Measurements from ENCODE around the gene DLEU7.

Gene DLEU7

GRCh38 chr13:50884265-50884664 lies 40.8 kb upstream of the DLEU7 start:
- in situ Hi-C loops (cut with HindIII; ENCODE audit: low sequenced_read_pairs) = no loop called here
- no peak overlapping the region for H3K4me3 ChIP-seq (ENCODE audit: low read depth, low read length)
- no peak for DNase-seq (ENCODE audit: low read depth)
- no peak for TF ChIP-seq CTCF (IDR thresholded peaks at IDR 0.05; ENCODE audit: low read depth, low read length, missing control alignments)

- in situ Hi-C loops (cut with HindIII; ENCODE audit: low sequenced_read_pairs) = no loop called here
- no peak for TF ChIP-seq CTCF (IDR thresholded peaks at IDR 0.05; ENCODE audit: low read depth, low read length, missing control alignments)
- H3K4me3 ChIP-seq (ENCODE audit: low read depth, low read length) = no peak overlapping the region
- DNase-seq (ENCODE audit: low read depth) = no peak
These were observed 40.2 kb upstream of the DLEU7 start for GRCh38 chr13:50883728-50884127.

- H3K4me3 ChIP-seq (ENCODE audit: low read depth, low read length) = no peak overlapping the region
- in situ Hi-C loops (cut with HindIII; ENCODE audit: low sequenced_read_pairs) = no loop called here
- no peak for TF ChIP-seq CTCF (IDR thresholded peaks at IDR 0.05; ENCODE audit: low read depth, low read length, missing control alignments)
- DNase-seq (ENCODE audit: low read depth) = no peak
These were observed 39.4 kb upstream of the DLEU7 start for GRCh38 chr13:50882816-50883435.

- TF ChIP-seq CTCF (IDR thresholded peaks at IDR 0.05; ENCODE audit: low read depth, low read length, missing control alignments) = no peak
- in situ Hi-C loops (cut with HindIII; ENCODE audit: low sequenced_read_pairs) = no loop called here
- no peak for DNase-seq (ENCODE audit: low read depth)
- H3K4me3 ChIP-seq (ENCODE audit: low read depth, low read length) = no peak overlapping the region
These were observed 30.5 kb upstream of the DLEU7 start for GRCh38 chr13:50873991-50874390.

- TF ChIP-seq CTCF (IDR thresholded peaks at IDR 0.05; ENCODE audit: low read depth, low read length, missing control alignments) = no peak
- H3K4me3 ChIP-seq (ENCODE audit: low read depth, low read length) = no peak overlapping the region
- DNase-seq (ENCODE audit: low read depth) = no peak
These were observed 30.0 kb upstream of the DLEU7 start for GRCh38 chr13:50873467-50873866.

GRCh38 chr13:50871405-50871804 lies 27.9 kb upstream of the DLEU7 start:
- no peak for DNase-seq (ENCODE audit: low read depth)
- no peak for TF ChIP-seq CTCF (IDR thresholded peaks at IDR 0.05; ENCODE audit: low read depth, low read length, missing control alignments)
- in situ Hi-C loops (cut with HindIII; ENCODE audit: low sequenced_read_pairs) = no loop called here
- no peak overlapping the region for H3K4me3 ChIP-seq (ENCODE audit: low read depth, low read length)

More at GRCh38 chr13:50873467-50873866, 30.0 kb upstream of the DLEU7 start:
- in situ Hi-C loops (cut with HindIII; ENCODE audit: low sequenced_read_pairs) = no loop called here

- no peak for DNase-seq (ENCODE audit: low read depth)
- in situ Hi-C loops (cut with HindIII; ENCODE audit: low sequenced_read_pairs) = no loop called here
- TF ChIP-seq CTCF (IDR thresholded peaks at IDR 0.05; ENCODE audit: low read depth, low read length, missing control alignments) = no peak
- no peak overlapping the region for H3K4me3 ChIP-seq (ENCODE audit: low read depth, low read length)
These were observed 24.1 kb upstream of the DLEU7 start for GRCh38 chr13:50867637-50867945.
